MM.1S (cell line): ENCODE results near the gene RAB33A.

ENCODE experiments used
- DNase-seq: peaks from one replicate; pipeline ENCODE4 v3.0.0-alpha.2; 2015
- H2AFZ ChIP-seq: fragments of 300-600 bp; sonication (generic); 2 replicates; pipeline ENCODE4 v1.6.0; 2016; ENCODE audit warnings: antibody characterized with exemption, low read length
- H3F3A ChIP-seq: fragments of 300-600 bp; sonication (generic); 2 replicates; pipeline ENCODE4 v1.6.1; 2016; ENCODE audit warnings: mild to moderate bottlenecking, antibody characterized with exemption, low read length, moderate library complexity, mixed read lengths; ENCODE audit not compliant: insufficient read depth
- H3K27ac ChIP-seq: fragments of 300-600 bp; sonication (generic); 2 replicates; pipeline ENCODE4 v1.5.1; 2016; ENCODE audit warnings: mild to moderate bottlenecking, low read length
- H3K27me3 ChIP-seq: fragments of 300-600 bp; sonication (generic); replicated peaks from 2 replicates; pipeline ENCODE4 v1.6.0; 2016; ENCODE audit warnings: low read length; ENCODE audit not compliant: insufficient read depth
- H3K36me3 ChIP-seq: fragments of 300-600 bp; sonication (generic); replicated peaks from 2 replicates; pipeline ENCODE4 v1.6.1; 2016; ENCODE audit warnings: mild to moderate bottlenecking, low read length, mixed read lengths; ENCODE audit not compliant: insufficient read depth
- H3K4me1 ChIP-seq: fragments of 300-600 bp; sonication (generic); 2 replicates; pipeline ENCODE4 v1.6.1; 2016; ENCODE audit warnings: low read length, mixed read lengths
- H3K4me2 ChIP-seq: fragments of 300-600 bp; sonication (generic); 2 replicates; pipeline ENCODE4 v1.6.0; 2016; ENCODE audit warnings: low read depth, low read length
- H3K4me3 ChIP-seq: fragments of 300-600 bp; sonication (generic); 2 replicates; pipeline ENCODE4 v1.5.1; 2016; ENCODE audit warnings: low read length, mixed read lengths
- H3K79me2 ChIP-seq: fragments of 300-600 bp; sonication (generic); 2 replicates; pipeline ENCODE4 v1.6.1; 2016; ENCODE audit warnings: mixed run types, low read length, mixed read lengths
- H3K9ac ChIP-seq: fragments of 300-600 bp; sonication (generic); 2 replicates; pipeline ENCODE4 v1.6.1; 2016; ENCODE audit warnings: low read length, mixed read lengths
- H3K9me2 ChIP-seq: fragments of 300-600 bp; sonication (generic); replicated peaks from 2 replicates; pipeline ENCODE4 v1.6.1; 2016; ENCODE audit warnings: mild to moderate bottlenecking, low read length, mixed read lengths; ENCODE audit not compliant: insufficient read depth
- H3K9me3 ChIP-seq: fragments of 300-600 bp; sonication (generic); replicated peaks from 2 replicates; pipeline ENCODE4 v1.6.1; 2016; ENCODE audit warnings: mild to moderate bottlenecking, low read length, mixed read lengths; ENCODE audit not compliant: insufficient read depth
- H4K20me1 ChIP-seq: fragments of 300-600 bp; sonication (generic); 2 replicates; pipeline ENCODE4 v1.6.1; 2016; ENCODE audit warnings: mild to moderate bottlenecking, low read length, moderate library complexity, mixed read lengths; ENCODE audit not compliant: insufficient read depth
- EZH2 ChIP-seq: fragments of 300-600 bp; sonication (generic); optimal IDR thresholded peaks from 2 replicates; pipeline ENCODE3; 2017; ENCODE audit warnings: low read depth, mild to moderate bottlenecking, antibody characterized with exemption, low read length, mixed read lengths
- EZH2phosphoT487 ChIP-seq: fragments of 300-600 bp; sonication (generic); IDR thresholded peaks from 2 replicates; pipeline ENCODE4 v1.6.1; 2018; ENCODE audit warnings: antibody characterized with exemption, low read length
- TF ChIP-seq, protein P1 (sequence below): fragments of 300-600 bp; sonication (generic); IDR thresholded peaks from 2 replicates; pipeline ENCODE4 v1.5.1; 2016; ENCODE audit warnings: antibody characterized with exemption, low read length, mixed read lengths

Gene RAB33A

DNA sequence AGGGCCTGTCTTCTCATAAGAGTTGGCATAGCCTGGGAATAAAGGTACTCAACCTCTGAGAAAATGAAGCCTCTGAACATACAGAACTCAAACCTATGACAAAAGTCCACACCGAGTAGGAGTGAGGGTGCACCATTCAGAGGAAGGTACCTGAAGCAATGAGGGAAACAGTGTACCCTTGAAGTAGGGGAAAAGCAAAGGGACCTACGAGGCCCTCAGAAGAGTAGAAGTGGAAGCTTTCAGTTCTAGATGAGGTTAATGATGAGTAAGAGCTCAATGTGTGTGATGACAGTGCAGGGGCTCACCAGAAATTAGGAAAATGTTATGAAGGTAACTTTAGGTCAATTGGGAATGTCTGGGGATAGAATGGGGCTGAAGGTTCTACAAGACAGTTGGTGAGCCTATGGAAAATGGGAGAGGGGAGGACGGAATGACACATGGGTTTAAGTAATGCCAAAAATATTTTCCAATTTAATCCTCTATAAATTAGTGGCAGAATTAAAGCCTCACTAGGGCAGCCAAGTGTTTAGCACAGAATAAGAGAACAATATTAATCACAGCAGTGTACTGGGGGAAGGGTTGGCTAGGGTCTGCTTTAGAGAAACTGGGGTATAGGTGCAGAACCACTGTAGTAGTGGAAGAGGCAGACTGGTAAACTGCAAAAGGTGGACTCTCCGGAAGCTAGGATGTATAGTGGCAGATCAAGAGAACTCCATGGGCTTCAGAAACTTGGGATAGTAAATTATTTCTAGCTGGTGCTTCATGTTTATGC is 39.8 kb downstream of the RAB33A start:
- Histone ChIP-seq H3F3A (no peaks in the 10 kb centered on the region), H4K20me1 (no peaks in the 10 kb centered on the region), H3K4me1 (no peaks in the 10 kb centered on the region), H3K79me2 (no peaks in the 10 kb centered on the region), H2AFZ (no peak overlapping the region), H3K9ac (no peak overlapping the region), H3K27ac (no peak overlapping the region), H3K36me3 (no peaks in the 10 kb centered on the region), H3K27me3 (no peaks in the 10 kb centered on the region), H3K9me3 (no peaks in the 10 kb centered on the region), H3K9me2 (no peaks in the 10 kb centered on the region), H3K4me3 (no peak overlapping the region), H3K4me2 (no peak overlapping the region)
- TF ChIP-seq, protein P1, sequence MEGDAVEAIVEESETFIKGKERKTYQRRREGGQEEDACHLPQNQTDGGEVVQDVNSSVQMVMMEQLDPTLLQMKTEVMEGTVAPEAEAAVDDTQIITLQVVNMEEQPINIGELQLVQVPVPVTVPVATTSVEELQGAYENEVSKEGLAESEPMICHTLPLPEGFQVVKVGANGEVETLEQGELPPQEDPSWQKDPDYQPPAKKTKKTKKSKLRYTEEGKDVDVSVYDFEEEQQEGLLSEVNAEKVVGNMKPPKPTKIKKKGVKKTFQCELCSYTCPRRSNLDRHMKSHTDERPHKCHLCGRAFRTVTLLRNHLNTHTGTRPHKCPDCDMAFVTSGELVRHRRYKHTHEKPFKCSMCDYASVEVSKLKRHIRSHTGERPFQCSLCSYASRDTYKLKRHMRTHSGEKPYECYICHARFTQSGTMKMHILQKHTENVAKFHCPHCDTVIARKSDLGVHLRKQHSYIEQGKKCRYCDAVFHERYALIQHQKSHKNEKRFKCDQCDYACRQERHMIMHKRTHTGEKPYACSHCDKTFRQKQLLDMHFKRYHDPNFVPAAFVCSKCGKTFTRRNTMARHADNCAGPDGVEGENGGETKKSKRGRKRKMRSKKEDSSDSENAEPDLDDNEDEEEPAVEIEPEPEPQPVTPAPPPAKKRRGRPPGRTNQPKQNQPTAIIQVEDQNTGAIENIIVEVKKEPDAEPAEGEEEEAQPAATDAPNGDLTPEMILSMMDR = no peak
- TF ChIP-seq EZH2phosphoT487 (no peak), EZH2 (no peak)
- no peak for DNase-seq

DNA sequence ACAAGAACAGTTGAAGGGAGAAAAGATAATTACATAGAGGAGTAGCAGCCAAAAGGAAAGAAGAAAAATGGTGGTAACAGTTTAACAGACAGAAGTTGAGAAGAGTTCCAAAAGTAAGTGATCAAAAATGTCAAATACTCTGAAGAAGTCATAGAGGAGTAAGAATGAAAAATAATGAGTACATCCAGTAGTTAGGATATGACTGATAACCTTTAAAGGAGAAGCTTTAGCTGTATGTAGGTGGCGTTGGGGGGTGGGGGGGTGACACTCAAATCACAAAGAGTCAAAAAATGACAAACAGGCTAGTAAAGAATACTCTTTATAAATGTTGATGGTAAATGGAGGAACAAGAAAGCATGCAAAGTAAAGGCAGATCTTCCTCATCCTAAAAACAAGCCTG is 40.6 kb downstream of the RAB33A start:
- H3F3A ChIP-seq = no peaks in the 10 kb centered on the region

DNA sequence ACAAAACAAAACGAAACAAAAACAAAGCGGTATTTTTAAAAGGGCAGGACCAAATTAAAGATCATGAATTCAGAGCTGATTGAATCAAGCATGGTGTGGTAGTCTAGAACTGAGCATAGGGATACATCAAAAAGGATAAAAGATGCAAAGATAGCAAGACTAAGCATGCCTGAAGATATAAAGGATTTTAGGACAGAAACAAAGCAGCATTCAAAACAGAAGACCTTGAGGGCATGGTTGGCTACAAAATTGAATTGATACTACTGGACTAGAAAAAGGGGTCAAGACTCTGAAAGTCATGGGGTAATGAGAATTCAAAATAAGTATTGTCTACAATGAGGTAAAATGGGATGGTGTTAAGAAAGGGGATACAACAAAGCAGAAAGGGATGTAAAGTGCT is 41.6 kb downstream of the RAB33A start:
- Histone ChIP-seq H3K4me2 (no peak overlapping the region), H2AFZ (no peak overlapping the region), H3F3A (no peaks in the 10 kb centered on the region), H3K4me3 (no peak overlapping the region), H3K27me3 (no peaks in the 10 kb centered on the region), H3K4me1 (no peaks in the 10 kb centered on the region), H3K9me3 (no peaks in the 10 kb centered on the region), H3K27ac (no peak overlapping the region), H3K36me3 (no peaks in the 10 kb centered on the region), H3K79me2 (no peaks in the 10 kb centered on the region), H3K9ac (no peak overlapping the region), H4K20me1 (no peaks in the 10 kb centered on the region), H3K9me2 (no peaks in the 10 kb centered on the region)
- DNase-seq = no peak
- TF ChIP-seq EZH2phosphoT487 = no peak
- TF ChIP-seq, protein P1 = no peak
- TF ChIP-seq EZH2 = no peak

More for the DNA sequence above, 40.6 kb downstream of the RAB33A start:
- H3K4me3 ChIP-seq = no peak overlapping the region
- no peak for DNase-seq
- H4K20me1 ChIP-seq = no peaks in the 10 kb centered on the region
- no peaks in the 10 kb centered on the region for H3K9me3 ChIP-seq
- no peaks in the 10 kb centered on the region for H3K79me2 ChIP-seq
- H3K36me3 ChIP-seq = no peaks in the 10 kb centered on the region
- TF ChIP-seq, protein P1 = no peak
- TF ChIP-seq EZH2 = no peak
- no peak for TF ChIP-seq EZH2phosphoT487
- no peak overlapping the region for H3K9ac ChIP-seq
- H3K9me2 ChIP-seq = no peaks in the 10 kb centered on the region
- H3K27me3 ChIP-seq = no peaks in the 10 kb centered on the region
- H3K4me2 ChIP-seq = no peak overlapping the region
- no peak overlapping the region for H2AFZ ChIP-seq
- H3K4me1 ChIP-seq = no peaks in the 10 kb centered on the region
- H3K27ac ChIP-seq = no peak overlapping the region
